NOMO-1 (cell line): ENCODE data around the gene POSTN.

ENCODE experiments used
- DNase-seq, 2 experiments: peaks; one replicate each; lab custom pipeline; 2025; ENCODE audit not compliant: unreplicated experiment in 2 of 2; lab: John Stamatoyannopoulos, UW

Gene POSTN

DNA sequence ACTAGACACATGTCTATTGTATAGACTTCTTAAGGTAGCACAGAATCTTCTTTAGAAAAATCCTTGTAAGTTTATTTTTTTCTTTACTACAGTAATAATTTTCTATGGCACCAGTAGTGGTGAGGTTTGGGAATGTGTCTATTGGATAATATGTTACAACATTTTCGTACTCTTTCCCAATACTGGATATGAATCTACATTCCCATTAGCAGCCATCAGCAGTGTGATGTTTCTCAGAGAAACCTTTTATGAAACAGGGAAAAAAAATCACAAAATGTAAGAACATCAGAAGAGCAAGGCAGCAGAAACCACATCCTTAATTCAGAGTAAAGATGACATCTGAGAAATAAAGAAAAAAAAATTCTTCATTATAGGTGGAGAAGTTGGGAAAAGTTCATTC, 83.3 kb downstream of the POSTN start:
- DNase-seq = no peak
